ENCODE results near the gene KRT85.

Gene KRT85

DNA sequence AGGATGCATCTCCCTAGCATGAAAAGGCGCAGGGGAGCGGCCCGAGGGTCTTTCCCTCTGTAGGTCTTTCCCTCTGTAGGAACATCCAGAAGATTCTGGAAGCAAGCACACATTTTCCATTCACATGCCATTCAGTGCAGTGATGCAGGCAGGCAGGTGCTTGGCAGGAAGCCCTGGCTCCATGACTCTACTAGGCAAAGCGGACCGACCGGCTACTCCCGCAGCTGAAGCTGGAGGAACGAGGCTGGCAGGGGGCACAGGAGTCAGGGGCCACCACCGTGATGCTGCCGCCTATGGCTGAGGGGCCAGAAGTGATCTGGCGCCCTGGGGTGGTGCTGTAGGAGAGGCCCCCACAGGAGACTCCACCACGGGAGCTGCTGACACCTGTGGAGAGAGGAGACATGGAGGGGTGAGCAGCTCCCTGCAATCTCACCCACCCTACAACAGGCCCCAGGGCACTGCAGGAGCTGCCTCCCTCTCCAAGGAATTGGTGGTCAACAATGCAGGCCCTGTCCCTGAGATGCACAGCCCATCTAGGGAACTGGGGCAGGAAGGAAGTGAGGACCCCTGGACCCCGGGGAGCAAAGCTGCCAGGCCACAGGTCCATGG, 6.5 kb downstream of the KRT85 start:
- TF ChIP-seq, protein P1, sequence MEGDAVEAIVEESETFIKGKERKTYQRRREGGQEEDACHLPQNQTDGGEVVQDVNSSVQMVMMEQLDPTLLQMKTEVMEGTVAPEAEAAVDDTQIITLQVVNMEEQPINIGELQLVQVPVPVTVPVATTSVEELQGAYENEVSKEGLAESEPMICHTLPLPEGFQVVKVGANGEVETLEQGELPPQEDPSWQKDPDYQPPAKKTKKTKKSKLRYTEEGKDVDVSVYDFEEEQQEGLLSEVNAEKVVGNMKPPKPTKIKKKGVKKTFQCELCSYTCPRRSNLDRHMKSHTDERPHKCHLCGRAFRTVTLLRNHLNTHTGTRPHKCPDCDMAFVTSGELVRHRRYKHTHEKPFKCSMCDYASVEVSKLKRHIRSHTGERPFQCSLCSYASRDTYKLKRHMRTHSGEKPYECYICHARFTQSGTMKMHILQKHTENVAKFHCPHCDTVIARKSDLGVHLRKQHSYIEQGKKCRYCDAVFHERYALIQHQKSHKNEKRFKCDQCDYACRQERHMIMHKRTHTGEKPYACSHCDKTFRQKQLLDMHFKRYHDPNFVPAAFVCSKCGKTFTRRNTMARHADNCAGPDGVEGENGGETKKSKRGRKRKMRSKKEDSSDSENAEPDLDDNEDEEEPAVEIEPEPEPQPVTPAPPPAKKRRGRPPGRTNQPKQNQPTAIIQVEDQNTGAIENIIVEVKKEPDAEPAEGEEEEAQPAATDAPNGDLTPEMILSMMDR (IDR thresholded peaks at IDR 0.05) = no peak
- no peak for TF ChIP-seq ZFX (IDR thresholded peaks at IDR 0.05; ENCODE audit: borderline replicate concordance)
- no peak overlapping the region for H3K27ac ChIP-seq

DNA sequence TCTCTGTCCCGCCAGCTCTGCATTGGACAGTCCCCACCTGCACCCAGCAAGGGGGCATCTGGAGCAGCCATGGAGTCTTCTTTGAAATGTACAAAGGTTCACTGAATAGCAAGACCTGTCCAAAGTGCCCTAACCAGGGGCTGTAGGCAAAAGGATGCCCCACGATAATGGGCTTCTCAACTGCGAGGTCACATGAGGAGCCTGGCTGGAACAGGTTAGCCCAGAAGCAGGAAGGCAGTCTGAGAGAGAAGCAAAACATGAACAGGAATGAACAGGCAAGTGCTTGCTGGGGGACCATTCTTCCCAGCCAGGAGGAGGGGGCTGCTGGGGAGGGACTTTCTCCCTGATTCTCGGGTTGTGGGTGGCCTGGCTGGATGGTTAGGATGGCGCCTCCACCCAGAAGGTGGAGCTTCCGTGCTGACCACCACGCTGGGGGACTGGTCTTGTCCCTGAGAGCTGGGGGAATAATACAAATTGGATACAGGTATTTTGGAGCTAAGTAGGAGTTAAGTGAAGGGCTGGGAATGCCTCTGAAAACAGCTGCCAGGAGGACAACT, 7.1 kb downstream of the KRT85 start:
- no peak for TF ChIP-seq ZFX (IDR thresholded peaks at IDR 0.05; ENCODE audit: borderline replicate concordance)
- TF ChIP-seq, protein P1 (IDR thresholded peaks at IDR 0.05) = no peak
- no peak overlapping the region for H3K27ac ChIP-seq

DNA sequence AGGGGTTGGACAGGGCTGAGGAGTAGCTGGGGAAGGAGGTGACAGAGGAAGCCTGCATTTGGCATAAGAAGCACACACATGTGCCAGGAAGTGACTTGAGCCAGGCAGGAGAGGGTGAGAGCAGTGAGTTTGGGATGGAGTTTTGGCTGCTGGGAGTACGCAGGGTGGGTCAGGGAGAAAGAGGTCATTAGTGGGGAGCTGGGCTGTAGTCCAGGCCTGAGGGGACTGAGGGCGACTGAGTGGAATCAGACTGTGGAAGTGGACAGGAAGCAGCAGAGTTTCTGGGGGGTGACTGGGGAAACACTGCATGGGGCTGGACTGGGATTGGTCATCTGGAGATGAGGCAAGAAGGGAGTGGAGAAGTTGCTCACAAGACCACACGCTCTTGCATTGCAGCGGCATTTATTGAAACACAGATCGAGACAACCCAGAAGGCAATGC, 7.6 kb downstream of the KRT85 start:
- TF ChIP-seq ZFX (IDR thresholded peaks at IDR 0.05; ENCODE audit: borderline replicate concordance) = no peak
- TF ChIP-seq, protein P1 (IDR thresholded peaks at IDR 0.05) = no peak
- no peak overlapping the region for H3K27ac ChIP-seq

DNA sequence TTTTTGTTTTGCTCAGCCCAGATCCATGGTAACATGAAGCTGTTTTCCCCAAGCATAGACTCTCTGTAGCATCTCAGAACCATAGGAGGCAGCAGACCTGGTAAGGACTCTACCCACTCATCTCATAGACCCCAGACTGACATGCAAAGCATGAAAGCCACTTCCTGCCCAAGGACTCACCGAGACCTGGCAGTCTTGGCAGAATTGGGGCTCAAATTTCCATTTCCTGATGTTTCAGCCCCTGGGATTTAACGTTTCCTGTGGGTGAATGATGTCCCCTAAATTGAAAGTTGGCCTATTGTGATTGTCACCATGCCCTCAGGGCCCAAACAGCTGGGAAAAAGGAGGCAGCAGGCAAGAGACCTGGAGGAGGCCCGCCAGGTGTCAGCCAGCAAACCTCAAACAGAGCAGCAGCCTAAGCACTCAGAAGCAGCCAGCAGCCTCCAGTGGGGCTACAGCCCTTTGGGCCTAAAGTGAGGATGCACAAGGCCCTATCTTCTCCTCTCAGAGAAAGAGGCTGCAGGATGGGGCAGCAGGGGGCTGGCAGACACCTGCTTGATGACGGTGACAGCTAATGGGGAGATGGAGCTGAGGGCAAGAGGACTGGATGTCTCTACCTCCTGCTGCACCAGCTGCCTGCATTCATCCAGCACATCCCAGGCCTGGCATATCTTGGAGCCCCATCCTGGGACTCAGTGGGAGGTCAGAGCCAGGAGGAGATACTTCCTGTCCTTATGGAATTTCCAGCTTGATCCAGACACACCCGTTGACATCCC, 8.5 kb downstream of the KRT85 start:
- H3K27ac ChIP-seq = no peak overlapping the region
- TF ChIP-seq ZFX (IDR thresholded peaks at IDR 0.05; ENCODE audit: borderline replicate concordance) = no peak
- TF ChIP-seq, protein P1 (IDR thresholded peaks at IDR 0.05) = no peak

DNA sequence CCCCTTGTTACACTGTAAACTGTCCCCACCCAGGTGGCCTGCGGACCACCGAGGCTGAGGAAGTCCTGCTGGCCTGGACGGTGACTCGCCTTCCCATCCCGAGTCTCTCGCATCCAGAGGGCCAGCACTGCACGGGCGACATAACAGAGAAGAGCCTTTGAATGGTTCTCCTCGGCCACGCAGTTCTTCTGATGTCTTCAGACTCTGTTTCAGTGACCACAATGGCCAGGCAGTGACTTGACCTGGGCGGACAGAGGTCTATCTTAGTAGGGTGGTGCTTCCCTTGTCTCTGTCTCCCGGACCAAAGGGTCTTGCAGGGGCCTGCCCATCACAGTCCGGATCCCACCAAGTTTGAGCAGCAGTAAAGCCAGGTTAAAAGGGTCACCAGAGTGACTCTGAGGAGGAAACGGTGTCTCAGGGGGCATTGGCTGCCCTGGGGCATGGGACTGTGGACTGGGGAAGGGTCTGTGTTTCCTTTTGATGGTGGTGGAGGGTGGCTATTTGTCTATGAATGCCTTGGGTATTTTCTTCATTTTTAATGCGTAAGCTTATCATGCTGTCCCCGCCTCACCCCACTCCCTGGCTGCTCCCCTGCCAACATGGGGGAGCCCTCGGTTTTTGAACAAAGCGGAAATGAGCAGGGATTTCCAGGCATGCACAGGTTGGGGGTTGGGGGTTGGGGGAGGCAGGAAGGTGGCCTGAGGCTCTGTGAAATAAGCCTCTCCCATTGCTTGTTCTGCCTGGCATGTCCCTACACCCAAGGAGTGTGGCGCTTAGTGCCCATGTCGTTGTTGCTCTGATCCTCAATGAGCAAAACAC, 10.3 kb downstream of the KRT85 start:
- TF ChIP-seq, protein P1 (IDR thresholded peaks at IDR 0.05) = no peak
- no peak for TF ChIP-seq ZFX (IDR thresholded peaks at IDR 0.05; ENCODE audit: borderline replicate concordance)

DNA sequence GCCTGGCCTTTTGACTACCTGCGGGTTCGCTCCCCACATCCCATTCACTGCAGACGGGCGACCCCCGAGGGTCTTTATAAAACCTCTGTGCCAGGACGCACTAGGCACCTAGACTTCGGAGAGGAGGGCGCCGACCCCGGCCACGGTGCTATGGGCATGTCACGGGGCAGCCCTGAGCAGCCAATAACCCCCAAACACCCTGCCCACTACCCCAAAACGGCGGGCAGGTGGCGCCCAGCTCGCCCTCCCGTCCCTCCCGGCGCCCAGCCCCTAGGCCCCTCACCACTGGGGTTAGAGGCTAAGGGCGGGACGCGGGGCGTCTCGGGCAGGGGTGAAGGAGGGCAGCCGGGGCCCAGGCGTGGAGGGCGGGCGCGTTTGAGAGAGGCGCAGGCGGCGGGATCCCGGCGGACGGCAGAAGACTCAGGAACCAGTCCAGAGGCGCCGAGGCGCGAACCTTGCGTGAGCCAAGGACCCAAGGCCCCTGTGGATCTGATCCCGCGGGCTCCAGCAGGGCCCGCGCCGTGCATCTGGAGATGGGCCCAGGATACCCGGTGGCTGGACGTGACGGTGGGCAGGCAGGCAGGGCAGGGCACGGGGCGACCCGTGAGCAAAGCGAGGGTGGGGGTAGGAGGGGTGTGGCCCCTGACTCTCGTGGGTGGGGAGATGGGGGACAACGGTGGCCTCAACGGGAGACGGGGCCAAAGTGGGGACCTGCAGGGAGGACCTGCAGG, 11.1 kb downstream of the KRT85 start:
- H3K27ac ChIP-seq = no peak overlapping the region
- TF ChIP-seq ZFX (IDR thresholded peaks at IDR 0.05; ENCODE audit: borderline replicate concordance) = no peak
- TF ChIP-seq, protein P1 (IDR thresholded peaks at IDR 0.05) = no peak

More for the DNA sequence above, 10.3 kb downstream of the KRT85 start:
- no peak overlapping the region for H3K27ac ChIP-seq

All from 22Rv1 (cell line).